T-helper 2 cell treated with Interferon-gamma antibody and Interleukin-4, amounts not matched to agents 100 ng/mL and 5 ng/mL, for 36 hours (primary cell): ENCODE results near the gene UCMA. TPM values are rescaled to one million over a fixed set of nuclear protein-coding genes. Genes with fewer than 3 reads are reported as not detected.

Experiments
- intact Hi-C: fragments of 100-400 bp; cut with micrococcal nuclease; formaldehyde crosslinking; loops from one replicate; pipeline ENCODE4 v1.15.1; 2023
- total RNA-seq: library from RNA; stranded (reverse); gene quantifications from 2 replicates; pipeline ENCODE4 v1.2.3, GENCODE V29; 2022

The UCMA gene
- total RNA-seq, 1 donor from 2014 or later, result not detected

GRCh38 chr10:13189961-13190360 is 44.2 kb downstream of the UCMA start:
- intact Hi-C loops, result no loop called here

- intact Hi-C loops, result no loop called here
Measured at GRCh38 chr10:13188593-13188992, 45.6 kb downstream of the UCMA start.

DNA sequence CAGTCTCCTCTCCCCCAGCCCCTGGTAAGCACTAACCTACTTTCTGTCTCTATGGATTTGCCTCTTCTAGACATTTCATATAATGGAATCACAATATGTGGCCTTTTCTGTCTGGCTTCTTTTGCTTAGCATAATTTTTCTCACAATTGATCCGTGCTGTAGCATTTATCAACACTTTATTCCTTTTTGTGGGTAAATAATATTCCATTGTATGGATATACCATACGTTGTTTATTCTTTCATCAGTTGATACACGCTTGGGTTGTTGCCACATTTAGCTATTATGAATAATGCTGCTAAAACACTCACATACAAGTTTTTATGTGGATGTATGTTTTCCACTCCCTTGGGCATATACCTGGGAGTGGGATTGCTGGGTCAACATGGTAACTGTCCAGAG is 47.0 kb downstream of the UCMA start:
- intact Hi-C loops, result no loop called here

DNA sequence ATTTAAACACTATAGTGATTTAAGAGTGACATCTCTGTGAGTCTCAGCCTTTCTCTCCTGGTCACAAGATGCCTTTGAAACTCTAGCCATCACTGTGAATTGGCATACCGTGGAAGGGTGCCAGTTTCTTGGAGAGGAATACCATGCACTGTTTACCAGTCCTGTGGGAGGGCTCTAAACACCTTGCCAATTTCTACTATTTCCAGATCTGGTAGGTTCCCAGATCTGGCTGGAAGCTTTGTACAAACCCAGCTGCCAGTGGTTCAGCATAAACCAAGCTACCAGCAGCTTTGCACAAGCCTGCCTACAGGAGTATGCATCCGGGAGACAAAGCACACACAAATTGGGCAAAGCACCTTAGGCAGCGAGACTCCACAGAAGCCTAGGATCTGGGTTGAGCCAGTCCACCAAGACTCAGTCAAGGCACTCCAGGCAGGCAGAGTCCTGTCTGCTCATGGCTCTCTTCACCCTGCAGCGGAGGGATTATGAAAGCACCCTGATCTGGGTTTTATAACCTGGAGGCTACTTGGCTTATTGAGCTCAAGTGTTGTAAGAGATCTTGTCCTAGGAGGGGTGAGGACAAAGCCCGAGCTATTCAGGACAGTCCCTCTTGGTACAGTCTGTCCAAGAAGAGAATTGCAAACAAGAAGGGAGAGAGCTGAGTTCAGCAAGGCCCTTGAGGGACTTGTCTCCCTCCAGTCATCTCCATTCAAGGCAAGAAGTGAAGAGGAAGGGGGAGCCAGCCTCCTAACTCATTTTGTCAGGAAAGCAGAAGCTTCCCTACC is 49.3 kb downstream of the UCMA start:
- intact Hi-C loops, result no loop called here

GRCh38 chr10:13184276-13184675 is 49.9 kb downstream of the UCMA start:
- intact Hi-C loops, result no loop called here

- intact Hi-C loops, result no loop called here
Measured at GRCh38 chr10:13183625-13184024, 50.5 kb downstream of the UCMA start.

- intact Hi-C loops, result no loop called here
Measured at GRCh38 chr10:13182424-13182823, 51.8 kb downstream of the UCMA start.

- intact Hi-C loops, result no loop called here
Measured at GRCh38 chr10:13180788-13181187, 53.4 kb downstream of the UCMA start.

- intact Hi-C loops, result no loop called here
Measured at GRCh38 chr10:13173616-13174015, 60.6 kb downstream of the UCMA start.

Other genes with a start within 250 kb of the UCMA start
- gene CCDC3, start 232.7 kb downstream of the UCMA start, total RNA-seq, result 0.07 and 0.09 TPM in 2 replicates
- gene OPTN, start 134.2 kb downstream of the UCMA start, total RNA-seq, result 96.1 and 98.2 TPM in 2 replicates
- gene MCM10, start 72.8 kb downstream of the UCMA start, total RNA-seq, result 61.7 and 65.0 TPM in 2 replicates
- gene PHYH, start 65.7 kb upstream of the UCMA start, total RNA-seq, result 11.6 and 14.4 TPM in 2 replicates
- gene SEPHS1, start 113.9 kb upstream of the UCMA start, total RNA-seq, result 54.2 and 61.7 TPM in 2 replicates